GM12878 (cell line): ENCODE data around the gene UVSSA. TPM values are rescaled to one million over a fixed set of nuclear protein-coding genes. Genes with fewer than 3 reads are reported as not detected.

ENCODE experiments used
- ATAC-seq: fragments of 200-7000 bp; cut with Tn5 transposase; 3 replicates; pipeline ENCODE4 v1.9.1; 2020; ENCODE audit warnings: mild to moderate bottlenecking, moderate library complexity
- BruUV-seq: library from RNA; stranded (reverse); fragments of 400-500 nt; replicated peaks from 2 replicates; lab custom pipeline; 2021; lab: Mats Ljungman, UMichigan
- CTCF ChIA-PET: fragments of 300-600 bp; sonication (Branson Sonifier 250); formaldehyde crosslinking; extraction: SDS; loops from one replicate; lab custom pipeline; 2021; ENCODE audit warnings: inconsistent platforms; lab: Yijun Ruan, JAX
- POLR2A ChIA-PET: fragments of 350-600 bp; formaldehyde crosslinking; extraction: SDS; loops from one replicate; lab custom pipeline; 2021; ENCODE audit warnings: inconsistent platforms; lab: Charles Lee
- RAD21 ChIA-PET: fragments of 300-600 bp; sonication (Branson Sonifier 250); formaldehyde crosslinking; loops from one replicate; lab custom pipeline; 2023; ENCODE audit warnings: antibody characterized with exemption; ENCODE audit not compliant: unreplicated experiment; lab: Charles Lee
- SMC1A ChIA-PET: fragments of 300-600 bp; sonication (Branson Sonifier 250); formaldehyde crosslinking; loops from one replicate; lab custom pipeline; 2023; ENCODE audit not compliant: unreplicated experiment, uncharacterized antibody; lab: Charles Lee
- DNase-seq: peaks from one replicate; pipeline ENCODE4 v3.0.0-alpha.2; 2011; ENCODE audit warnings: low read depth, low spot score
- FAIRE-seq: peaks from 3 replicates; lab custom pipeline; 2011; peaks lifted over from hg19 to GRCh38; lab: Jason Lieb, UNC
- H2AFZ ChIP-seq: 2 replicates; pipeline ENCODE4 v1.6.0; 2011; ENCODE audit warnings: low read depth, low read length, control low read depth; ENCODE audit not compliant: control insufficient read depth
- H3K27ac ChIP-seq: 2 replicates; pipeline ENCODE4 v1.5.1; 2011; ENCODE audit warnings: control low read depth; ENCODE audit not compliant: control insufficient read depth, insufficient read depth
- H3K27me3 ChIP-seq, 2 experiments: replicated peaks in 1 of 2; 2 replicates each; pipeline versions ENCODE4 v1.6.0 to v1.6.1; 2011; ENCODE audit warnings: low read length in 1 of 2; ENCODE audit not compliant: control insufficient read depth in 2 of 2, insufficient read depth in 2 of 2
- H3K36me3 ChIP-seq, 2 experiments: 2 replicates each; pipeline ENCODE4 v1.5.1; 2011; ENCODE audit warnings: low read length in 1 of 2; ENCODE audit not compliant: control insufficient read depth in 2 of 2, insufficient read depth in 2 of 2
- H3K4me1 ChIP-seq: 2 replicates; pipeline ENCODE4 v1.6.1; 2011; ENCODE audit warnings: mild to moderate bottlenecking, low read length, moderate library complexity, mixed read lengths; ENCODE audit not compliant: control insufficient read depth, insufficient read depth
- H3K4me2 ChIP-seq: 2 replicates; pipeline ENCODE4 v1.6.0; 2011; ENCODE audit warnings: control low read depth; ENCODE audit not compliant: control insufficient read depth, insufficient read depth
- H3K4me3 ChIP-seq: fragments of 200-600 bp; sonication (generic); 2 replicates; pipeline ENCODE4 v1.5.1; 2016
- H3K79me2 ChIP-seq: 2 replicates; pipeline ENCODE4 v1.6.0; 2011; ENCODE audit warnings: low read length; ENCODE audit not compliant: control insufficient read depth, insufficient read depth
- H3K9ac ChIP-seq: 2 replicates; pipeline ENCODE4 v1.8.0; 2011; ENCODE audit warnings: low read length, control low read depth, mixed read lengths; ENCODE audit not compliant: control insufficient read depth, insufficient read depth
- H3K9me3 ChIP-seq: replicated peaks from 3 replicates; pipeline ENCODE4 v1.5.1; 2011; ENCODE audit warnings: mild to moderate bottlenecking, low read length; ENCODE audit not compliant: control insufficient read depth, insufficient read depth
- H4K20me1 ChIP-seq: 2 replicates; pipeline ENCODE4 v1.6.0; 2011; ENCODE audit not compliant: control insufficient read depth, insufficient read depth
- CBX5 ChIP-seq: sonication (generic); IDR thresholded peaks from 2 replicates; pipeline ENCODE4 v1.6.1; 2016; ENCODE audit warnings: low read depth, moderate library complexity, mild to moderate bottlenecking, inconsistent platforms
- CHD4 ChIP-seq: fragments of 200-600 bp; sonication (generic); IDR thresholded peaks from 2 replicates; pipeline ENCODE4 v1.6.1; 2016; ENCODE audit warnings: mild to moderate bottlenecking
- DPF2 ChIP-seq: fragments of 450-650 bp; IDR thresholded peaks from 2 replicates; pipeline ENCODE4 v1.6.1; 2017; ENCODE audit warnings: mild to moderate bottlenecking
- E2F8 ChIP-seq: fragments of 450-650 bp; IDR thresholded peaks from 2 replicates; pipeline ENCODE4 v1.6.1; 2018; ENCODE audit warnings: mild to moderate bottlenecking, low read depth, moderate library complexity; ENCODE audit not compliant: partially characterized antibody
- GATAD2B ChIP-seq: fragments of 450-650 bp; conservative IDR thresholded peaks from 2 replicates; pipeline ENCODE4 v1.6.1; 2017; ENCODE audit warnings: low read depth, mild to moderate bottlenecking, moderate library complexity
- HCFC1 ChIP-seq: fragments of 150-350 bp; IDR thresholded peaks from 2 replicates; pipeline ENCODE4 v1.6.1; 2014; ENCODE audit warnings: low read length
- HDAC2 ChIP-seq: fragments of 200-600 bp; sonication (generic); IDR thresholded peaks from 2 replicates; pipeline ENCODE4 v1.6.1; 2017
- NFIC ChIP-seq: IDR thresholded peaks from 2 replicates; pipeline ENCODE4 v1.6.1; 2012; ENCODE audit warnings: low read depth, mild to moderate bottlenecking, inconsistent platforms, low read length, moderate library complexity
- NFXL1 ChIP-seq: fragments of 450-650 bp; IDR thresholded peaks from 2 replicates; pipeline ENCODE4 v1.6.1; 2017; ENCODE audit warnings: antibody characterized with exemption, mild to moderate bottlenecking, borderline replicate concordance
- PAX8 ChIP-seq: fragments of 450-650 bp; IDR thresholded peaks from 2 replicates; pipeline ENCODE4 v1.6.1; 2017; ENCODE audit warnings: mild to moderate bottlenecking, moderate library complexity
- POU2F2 ChIP-seq: IDR thresholded peaks from 3 replicates; pipeline ENCODE4 v1.6.1; 2011; ENCODE audit warnings: low read depth, mild to moderate bottlenecking, low read length, borderline replicate concordance
- RBBP5 ChIP-seq: fragments of 200-600 bp; sonication (generic); conservative IDR thresholded peaks from 2 replicates; pipeline ENCODE4 v1.6.1; 2016
- SMC3 ChIP-seq: IDR thresholded peaks from 2 replicates; pipeline ENCODE4 v1.6.1; 2011; ENCODE audit warnings: low read length, improper control_type of control experiment, borderline replicate concordance
- SREBF2 ChIP-seq: IDR thresholded peaks from 2 replicates; pipeline ENCODE4 v1.6.1; 2012; ENCODE audit warnings: mild to moderate bottlenecking, low read length
- STAT3 ChIP-seq: IDR thresholded peaks from 2 replicates; pipeline ENCODE4 v1.6.1; 2011; ENCODE audit warnings: low read depth, low read length, improper control_type of control experiment
- ZBED1 ChIP-seq: IDR thresholded peaks from 2 replicates; pipeline ENCODE4 v1.6.1; 2016; ENCODE audit warnings: borderline replicate concordance
- ZBTB33 ChIP-seq: fragments of 450-650 bp; IDR thresholded peaks from 2 replicates; pipeline ENCODE4 v1.6.1; 2017; ENCODE audit warnings: mild to moderate bottlenecking
- ZSCAN29 ChIP-seq: fragments of 450-650 bp; IDR thresholded peaks from 2 replicates; pipeline ENCODE4 v1.6.1; 2017; ENCODE audit warnings: mild to moderate bottlenecking, moderate library complexity
- whole genome bisulfite sequencing: methylation state at CpG from one replicate; pipeline ENCODE4 v1.1.6; 2016; ENCODE audit warnings: low lambda C conversion rate; ENCODE audit not compliant: insufficient replicate concordance, insufficient coverage; ENCODE audit errors: missing lambda C conversion rate; 5-methylcytosine and 5-hydroxymethylcytosine counted together
- in situ Hi-C: fragments of 300-500 bp; cut with MboI; formaldehyde crosslinking; loops from 9 replicates; pipeline ENCODE4 v1.14.3; 2018; ENCODE audit warnings: mixed read lengths
- intact Hi-C: fragments of 100-400 bp; cut with micrococcal nuclease; formaldehyde crosslinking; loops from one replicate; pipeline ENCODE4 v1.14.2; 2022; ENCODE audit not compliant: unreplicated experiment
- polyA plus RNA-seq, 11 experiments: library from polyadenylated mRNA; depleted of rRNA in 4 of 11; unstranded in 6 of 11; stranded (reverse) in 5 of 11; fragments of >200 nt; fragmentation: Nextera tagmentation in 4 of 11; fragmentation: Illumina TruSeq in 1 of 11; extraction: Ambion mirVana in 4 of 11; extraction: Trizol in 1 of 11; gene quantifications; 1 replicate in 1 of 11; 2 replicates in 10 of 11; pipeline versions ENCODE4 v1.2.1 to v1.2.3, GENCODE V29; 2011 to 2016; ENCODE audit warnings: inconsistent platforms in 2 of 11, missing spikeins in 2 of 11, low read depth in 1 of 11
- total RNA-seq, 4 experiments: library from RNA; depleted of rRNA in 3 of 4; stranded (reverse); fragments of >200 nt in 3 of 4; fragmentation: Illumina TruSeq in 1 of 4; extraction: Trizol in 1 of 4; gene quantifications; 2 replicates each; pipeline versions ENCODE4 v1.2.1 to v1.2.3, GENCODE V29; 2013 to 2021

The UVSSA gene
- total and polyA plus RNA-seq, 10 of the 15 experiments (the other 5 are each of a cell fraction or from before 2014, with no cell fraction given), result 0.34 to 16.8 (median 3.6) TPM

GRCh38 chr4:1404573-1405253 is 57.7 kb downstream of the UVSSA start (continued):
- TF ChIP-seq ZBTB33 (no peak), HCFC1 (no peak), PAX8 (no peak), STAT3 (no peak)

GRCh38 chr4:1405254-1405635 is 58.2 kb downstream of the UVSSA start:
- intact Hi-C loops, result no loop called here

More at GRCh38 chr4:1405254-1405635, 58.2 kb downstream of the UVSSA start:
- no peak for DNase-seq
- no peaks in the 10 kb centered on the region for H3K79me2 ChIP-seq
- H3K4me1 ChIP-seq, result no peaks in the 10 kb centered on the region
- H3K9me3 ChIP-seq, result peaks cover 11% of the 10 kb centered on the region; the same call in 2 of the 3 replicates
- H3K4me2 ChIP-seq, result no peak overlapping the region
- WGBS, result 84% methylated on average over 25 of the region's 26 CpGs
- in situ Hi-C loops, result loop anchor here (10.0 kb wide), 1 partner anchor 60 kb away; no protein-coding TSS in a partner anchor
- TF ChIP-seq SREBF2 (no peak), RBBP5 (no peak), DPF2 (no peak), ZBED1 (no peak), NFXL1 (no peak), ZSCAN29 (no peak), CBX5 (no peak), HDAC2 (no peak), SMC3 (no peak), E2F8 (no peak), NFIC (no peak), GATAD2B (no peak), CHD4 (no peak), POU2F2 (no peak)
- BruUV-seq, result no TSS peak
- no peaks in the 10 kb centered on the region for H3K36me3 ChIP-seq
- ChIA-PET RAD21 (no interaction called here), CTCF (no interaction called here), POLR2A (no interaction called here), SMC1A (no interaction called here)
- H3K27ac ChIP-seq, result no peak overlapping the region
- FAIRE-seq, result no peak
- no peaks in the 10 kb centered on the region for H4K20me1 ChIP-seq
- no peak overlapping the region for H3K9ac ChIP-seq
- no peak overlapping the region for H2AFZ ChIP-seq
- H3K27me3 ChIP-seq, result no peaks in the 10 kb centered on the region
- no peak for ATAC-seq
- H3K4me3 ChIP-seq, result no peak overlapping the region
